K562 (cell line): Measurements from ENCODE around the gene CTIF. TPM values are rescaled to one million over a fixed set of nuclear protein-coding genes. Genes with fewer than 3 reads are reported as not detected.
A peak's percentile ranks its signal among the peaks of the same experiment; 100 is the strongest.

ENCODE experiments used
- ATAC-seq: fragments of 200-7000 bp; cut with Tn5 transposase; 3 replicates; pipeline ENCODE4 v1.9.1; 2020; ENCODE audit warnings: moderate library complexity
- BruUV-seq: library from RNA; stranded (reverse); fragments of 400-500 nt; replicated peaks from 2 replicates; lab custom pipeline; 2021; lab: Mats Ljungman, UMichigan
- CTCF ChIA-PET: fragments of 300-600 bp; formaldehyde crosslinking; extraction: SDS; loops from one replicate; lab custom pipeline; 2021; ENCODE audit warnings: low intra/inter-chr PET ratio; lab: Yijun Ruan, JAX
- POLR2A ChIA-PET: fragments of 300-600, 350-650 bp; sonication (Branson Sonifier 250); formaldehyde crosslinking; extraction: SDS; loops from one replicate; lab custom pipeline; 2021; ENCODE audit warnings: antibody characterized with exemption, inconsistent platforms; lab: Yijun Ruan, JAX
- DNase-seq, 4 experiments: peaks; one replicate each; pipeline versions ENCODE4 v3.0.0 to v3.0.0-alpha.2; 2011 to 2018; ENCODE audit warnings: low spot score in 3 of 4, mixed read lengths in 3 of 4; ENCODE audit errors: extremely low read depth in 1 of 4
- FAIRE-seq: peaks from 2 replicates; lab custom pipeline; 2011; peaks lifted over from hg19 to GRCh38; lab: Jason Lieb, UNC
- H2AFZ ChIP-seq: 2 replicates; pipeline ENCODE4 v1.6.0; 2011; ENCODE audit warnings: low read depth, low read length, control low read depth, inconsistent platforms
- H3K27ac ChIP-seq: fragments of 200-600 bp; 3 replicates; pipeline ENCODE4 v1.8.0; 2011; ENCODE audit warnings: low read depth, mild to moderate bottlenecking, control low read depth, inconsistent platforms, low read length, moderate library complexity, mixed read lengths; ENCODE audit errors: extremely low read depth
- H3K27me3 ChIP-seq, 2 experiments: fragments of 300-600 bp in 1 of 2; 2 replicates in 1 of 2; 3 replicates in 1 of 2; pipeline versions ENCODE4 v1.6.0 to v1.8.0; 2011; ENCODE audit warnings: inconsistent platforms in 2 of 2, low read length in 2 of 2, mild to moderate bottlenecking in 1 of 2, mixed read lengths in 1 of 2, moderate library complexity in 1 of 2; ENCODE audit not compliant: control insufficient read depth in 2 of 2, insufficient read depth in 2 of 2
- H3K36me3 ChIP-seq: fragments of 300-600 bp; 3 replicates; pipeline ENCODE4 v1.8.0; 2011; ENCODE audit warnings: mild to moderate bottlenecking, low read length, inconsistent platforms; ENCODE audit not compliant: control insufficient read depth, insufficient read depth
- H3K4me1 ChIP-seq, 2 experiments: fragments of 200-600 bp in 1 of 2; replicated peaks in 1 of 2; 2 replicates in 1 of 2; 3 replicates in 1 of 2; pipeline versions ENCODE4 v1.5.1 to v1.8.0; 2011; ENCODE audit warnings: inconsistent platforms in 2 of 2, low read length in 2 of 2, mild to moderate bottlenecking in 1 of 2, mixed read lengths in 1 of 2, moderate library complexity in 1 of 2; ENCODE audit not compliant: control insufficient read depth in 2 of 2, insufficient read depth in 2 of 2
- H3K4me2 ChIP-seq: 2 replicates; pipeline ENCODE4 v1.6.1; 2011; ENCODE audit warnings: low read length, control low read depth, inconsistent platforms, mixed read lengths; ENCODE audit not compliant: insufficient read depth
- H3K4me3 ChIP-seq: fragments of 200-600 bp; sonication (generic), shearing (Covaris generic); 2 replicates; pipeline ENCODE4 v1.5.1; 2016; ENCODE audit warnings: control low read depth, inconsistent platforms
- H3K79me2 ChIP-seq: fragments of 200-600 bp; 3 replicates; pipeline ENCODE4 v1.8.0; 2011; ENCODE audit warnings: low read length, inconsistent platforms; ENCODE audit not compliant: control insufficient read depth, insufficient read depth
- H3K9ac ChIP-seq, 2 experiments: 2 replicates each; pipeline versions ENCODE4 v1.6.0 to v1.6.1; 2011; ENCODE audit warnings: low read depth in 2 of 2, low read length in 2 of 2, control low read depth in 1 of 2, inconsistent platforms in 1 of 2, mild to moderate bottlenecking in 1 of 2, mixed read lengths in 1 of 2; ENCODE audit not compliant: insufficient read depth in 1 of 2
- H3K9me1 ChIP-seq: one replicate; pipeline ENCODE4 v1.6.0; 2011; ENCODE audit warnings: inconsistent platforms, mild to moderate bottlenecking, low read length, moderate library complexity; ENCODE audit not compliant: control insufficient read depth, insufficient read depth
- H3K9me3 ChIP-seq: replicated peaks from 2 replicates; pipeline ENCODE4 v1.5.1; 2011; ENCODE audit warnings: low read depth, low read length, inconsistent platforms; ENCODE audit not compliant: control insufficient read depth, insufficient read depth
- H4K20me1 ChIP-seq: replicated peaks from 2 replicates; pipeline ENCODE4 v1.6.1; 2011; ENCODE audit warnings: low read length, inconsistent platforms, mixed read lengths; ENCODE audit not compliant: control insufficient read depth, insufficient read depth
- CEBPG ChIP-seq, 3 experiments: fragments of 200-800 bp in 1 of 3; sonication (Bioruptor generic) in 1 of 3; sonication (generic) in 1 of 3; formaldehyde crosslinking in 1 of 3; IDR thresholded peaks in 2 of 3; conservative IDR thresholded peaks in 1 of 3; 2 replicates each; pipeline versions ENCODE4 v1.6.1 to v1.8.0; 2016 to 2022; ENCODE audit warnings: missing compliant biosample characterization in 2 of 3, missing genetic modification characterization in 2 of 3, mild to moderate bottlenecking in 1 of 3, missing genetic modification reagents in 1 of 3
- MED1 ChIP-seq: sonication (generic); formaldehyde crosslinking; IDR thresholded peaks from 2 replicates; pipeline ENCODE4 v1.8.1; 2023; ENCODE audit warnings: missing genetic modification reagents, borderline replicate concordance
- SRF ChIP-seq, 2 experiments: fragments of 250-450, 450-650 bp in 1 of 2; sonication (Bioruptor Pico) in 1 of 2; sonication (generic) in 1 of 2; formaldehyde crosslinking; IDR thresholded peaks; 2 replicates each; pipeline versions ENCODE4 v1.5.0 to v1.5.1; 2020 to 2022; ENCODE audit warnings: mild to moderate bottlenecking in 1 of 2, missing genetic modification reagents in 1 of 2
- TRIM24 ChIP-seq, 2 experiments: fragments of 450-650 bp; IDR thresholded peaks; 2 replicates each; pipeline ENCODE4 v1.6.1; 2016
- ZNF143 ChIP-seq: sonication (generic); formaldehyde crosslinking; IDR thresholded peaks from 2 replicates; pipeline ENCODE4 v1.9.0; 2022; ENCODE audit warnings: mild to moderate bottlenecking, missing genetic modification reagents
- ZNF175 ChIP-seq: fragments of 200-800 bp; sonication (Bioruptor generic); IDR thresholded peaks from 2 replicates; pipeline ENCODE4 v1.6.1; 2016; ENCODE audit warnings: low read depth, mild to moderate bottlenecking, missing genetic modification characterization, missing compliant biosample characterization
- WGBS: fragments of 100-300 bp; shearing (Covaris generic); methylation state at CpG from one replicate; pipeline ENCODE4 v1.1.6; 2016; ENCODE audit warnings: low coverage, mixed read lengths; ENCODE audit not compliant: insufficient coverage; ENCODE audit errors: missing lambda C conversion rate; 5-methylcytosine and 5-hydroxymethylcytosine counted together
- in situ Hi-C: fragments of 300-500 bp; cut with MboI; formaldehyde crosslinking; loops from 4 replicates; pipeline ENCODE4 v1.15.0; 2018; ENCODE audit warnings: inconsistent platforms, mixed read lengths
- intact Hi-C: fragments of 100-400 bp; cut with micrococcal nuclease; formaldehyde crosslinking; loops from 2 replicates; pipeline ENCODE4 v1.14.2; 2022
- polyA plus RNA-seq, 8 experiments: library from polyadenylated mRNA; depleted of rRNA in 4 of 8; stranded (reverse) in 5 of 8; unstranded in 3 of 8; fragments of >200 nt; fragmentation: Nextera tagmentation in 2 of 8; fragmentation: Illumina TruSeq in 1 of 8; extraction: Ambion mirVana in 2 of 8; extraction: Trizol in 1 of 8; gene quantifications; 2 replicates each; pipeline versions ENCODE4 v1.2.1 to v1.2.3, GENCODE V29; 2011 to 2014; ENCODE audit warnings: inconsistent platforms in 1 of 8, missing spikeins in 1 of 8
- total RNA-seq, 7 experiments: library from RNA; depleted of rRNA in 6 of 7; stranded (reverse); fragments of >200 nt in 6 of 7; fragmentation: Illumina TruSeq in 2 of 7; extraction: Trizol in 2 of 7; gene quantifications; 2 replicates each; pipeline versions ENCODE4 v1.2.1 to v1.2.3, GENCODE V29; 2011 to 2021; ENCODE audit warnings: low replicate concordance in 1 of 7
- TF ChIP-seq, protein P1 (sequence below), 2 experiments: fragments of 450-650 bp in 1 of 2; sonication (generic) in 1 of 2; formaldehyde crosslinking in 1 of 2; IDR thresholded peaks in 1 of 2; conservative IDR thresholded peaks in 1 of 2; 2 replicates each; pipeline versions ENCODE4 v1.6.1 to v1.8.1; 2016 to 2023; ENCODE audit warnings: mild to moderate bottlenecking in 2 of 2, moderate library complexity in 2 of 2, inconsistent platforms in 1 of 2, missing genetic modification reagents in 1 of 2
- TF ChIP-seq, protein P2 (sequence below): fragments of 450-650 bp; formaldehyde crosslinking; IDR thresholded peaks from 2 replicates; pipeline ENCODE4 v1.4.0; 2022; ENCODE audit warnings: missing genetic modification characterization

Gene CTIF
- total and polyA plus RNA-seq, 9 of the 15 experiments (the other 6 are each of a cell fraction or from before 2014, with no cell fraction given) = 0.17 to 11.5 (median 2.2) TPM

DNA sequence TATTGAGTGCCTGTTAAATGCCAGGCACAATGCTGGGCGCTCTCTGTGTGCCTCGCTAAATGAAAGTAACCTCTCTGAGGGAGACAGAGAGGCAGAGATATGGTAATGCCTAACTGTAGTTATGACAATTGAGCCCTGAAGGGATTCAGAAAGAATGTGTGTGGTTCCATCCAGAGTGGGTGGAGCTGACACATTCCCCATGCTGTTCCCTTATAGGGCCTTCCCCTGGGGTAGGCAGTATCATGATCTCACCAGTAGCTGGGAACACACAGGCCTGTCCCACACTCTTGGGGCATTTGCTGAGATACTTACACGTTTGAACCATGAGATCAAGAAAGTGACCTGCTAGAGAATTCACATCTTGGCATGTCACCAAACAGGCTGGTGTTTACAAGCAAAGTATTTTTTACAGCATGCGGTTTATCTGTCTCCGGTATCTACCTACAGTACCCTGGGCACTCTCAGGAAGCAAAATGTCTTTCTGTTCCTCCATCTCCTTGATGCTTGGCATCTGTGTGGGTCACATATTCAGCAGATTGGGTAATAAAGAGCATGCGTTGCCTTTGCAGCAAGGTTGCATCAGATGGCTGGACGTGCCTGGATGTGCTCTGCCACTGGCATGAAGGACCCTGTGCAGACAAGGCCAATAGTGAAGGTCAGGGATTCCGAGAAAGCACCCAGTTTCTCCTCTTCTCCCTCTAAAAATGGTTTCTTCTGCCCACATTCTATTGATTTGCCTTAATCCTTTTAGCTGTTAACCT lies 9.4 kb downstream of the CTIF start:
- Histone ChIP-seq H3K4me1 (peaks cover 21 to 47% of the 10 kb centered on the region in 2 experiments), H4K20me1 (0 out of 2 replicates have a peak, but pooled peaks cover 4% of the 10 kb centered on the region), H2AFZ (no peak overlapping the region), H3K4me2 (no peak overlapping the region), H3K9me1 (no peaks in the 10 kb centered on the region), H3K36me3 (no peaks in the 10 kb centered on the region), H3K27me3 (no peaks in the 10 kb centered on the region)
- in situ Hi-C loops = no loop called here
- intact Hi-C loops = loop anchor here (10.0 kb wide), 1 partner anchor 57 kb away; no protein-coding TSS in a partner anchor
- FAIRE-seq = no peak
- peak; percentile 66 for ATAC-seq
- WGBS = 65% methylated on average over 6 of the region's 8 CpGs
- no TSS peak for BruUV-seq
- TF ChIP-seq MED1 (CRISPR knock-in tag) (no peak), ZNF143 (CRISPR knock-in tag) (no peak), TRIM24 (IDR thresholded peaks at IDR 0.05) (0 out of 4 replicates have a peak, but pooled peaks of 1 of the 2 experiments have one; percentile 11), SRF (CRISPR knock-in tag; IDR thresholded peaks at IDR 0.05) (peak in 1 of 2 experiments; percentile 80; a peak in 2 of 4 replicates), CEBPG (CRISPR knock-in tag; IDR thresholded peaks at IDR 0.05) (peak; percentile 72; the same call in 1 of the 2 replicates), CEBPG (tag; conservative IDR thresholded peaks at IDR 0.05 in 1 of 2, IDR thresholded peaks at IDR 0.05 in 1 of 2) (peak; percentile 61 to 62; a peak in 3 of 4 replicates), ZNF175 (0 out of 2 replicates have a peak, but pooled peaks have one; percentile 31)
- TF ChIP-seq, protein P1, sequence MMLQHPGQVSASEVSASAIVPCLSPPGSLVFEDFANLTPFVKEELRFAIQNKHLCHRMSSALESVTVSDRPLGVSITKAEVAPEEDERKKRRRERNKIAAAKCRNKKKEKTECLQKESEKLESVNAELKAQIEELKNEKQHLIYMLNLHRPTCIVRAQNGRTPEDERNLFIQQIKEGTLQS (IDR thresholded peaks at IDR 0.05) = 0 out of 2 replicates have a peak, but pooled peaks have one; percentile 6
- TF ChIP-seq, protein P1 (CRISPR knock-in tag; conservative IDR thresholded peaks at IDR 0.05) = no peak
- TF ChIP-seq, protein P2, sequence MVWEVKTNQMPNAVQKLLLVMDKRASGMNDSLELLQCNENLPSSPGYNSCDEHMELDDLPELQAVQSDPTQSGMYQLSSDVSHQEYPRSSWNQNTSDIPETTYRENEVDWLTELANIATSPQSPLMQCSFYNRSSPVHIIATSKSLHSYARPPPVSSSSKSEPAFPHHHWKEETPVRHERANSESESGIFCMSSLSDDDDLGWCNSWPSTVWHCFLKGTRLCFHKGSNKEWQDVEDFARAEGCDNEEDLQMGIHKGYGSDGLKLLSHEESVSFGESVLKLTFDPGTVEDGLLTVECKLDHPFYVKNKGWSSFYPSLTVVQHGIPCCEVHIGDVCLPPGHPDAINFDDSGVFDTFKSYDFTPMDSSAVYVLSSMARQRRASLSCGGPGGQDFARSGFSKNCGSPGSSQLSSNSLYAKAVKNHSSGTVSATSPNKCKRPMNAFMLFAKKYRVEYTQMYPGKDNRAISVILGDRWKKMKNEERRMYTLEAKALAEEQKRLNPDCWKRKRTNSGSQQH (CRISPR knock-in tag) = no peak
- TF ChIP-seq, all 486 proteins: peak for 5
- CTCF ChIA-PET = no interaction called here
- H3K79me2 ChIP-seq = peaks cover 10% of the 10 kb centered on the region; the same call in 2 of the 3 replicates
- no peaks in the 10 kb centered on the region for H3K9me3 ChIP-seq
- no peak overlapping the region for H3K27ac ChIP-seq
- peak; percentile 14 to 30 (median 19) for DNase-seq
- H3K9ac ChIP-seq = no peak overlapping the region
- POLR2A ChIA-PET = interaction anchor here (1.1 kb wide), 1 partner anchor 15 kb away, joined by 3 read pairs; no protein-coding TSS in a partner anchor
- no peak overlapping the region for H3K4me3 ChIP-seq
